Measurements from ENCODE around the gene ARL5B. TPM values are rescaled to one million over a fixed set of nuclear protein-coding genes. Genes with fewer than 3 reads are reported as not detected.

The ARL5B gene
- total and polyA plus RNA-seq, 2 of the 8 experiments (the other 6 are each of a cell fraction or from before 2014, with no cell fraction given) = 8.4 to 52.1 TPM

GRCh38 chr10:18690541-18690940, 31.3 kb downstream of the ARL5B start:
- no peak overlapping the region for H2BK5ac ChIP-seq (ENCODE audit: low read depth, low read length)
- no peak for DNase-seq (ENCODE audit: low read depth in 1 of 2, low spot score in 2 of 2)
- no peak overlapping the region for H3K23ac ChIP-seq (ENCODE audit: insufficient read length)
- H3K36me3 ChIP-seq (ENCODE audit: control insufficient read depth in 2 of 4, insufficient read depth in 4 of 4, low read length in 3 of 4) = no peaks in the 10 kb centered on the region
- FAIRE-seq = no peak
- H3K56ac ChIP-seq (replicated peaks; ENCODE audit: insufficient read length, low read depth, low read length) = no peak overlapping the region
- H4K20me1 ChIP-seq (replicated peaks in 1 of 2; ENCODE audit: control insufficient read depth in 1 of 2, insufficient read depth in 2 of 2, low read length in 2 of 2) = no peaks in the 10 kb centered on the region
- no peak overlapping the region for H2BK15ac ChIP-seq (ENCODE audit: low read length)
- no peaks in the 10 kb centered on the region for H3K27me3 ChIP-seq (replicated peaks in 1 of 4; ENCODE audit: control insufficient read depth in 3 of 4, extremely low read depth in 1 of 4, insufficient read depth in 3 of 4, low read length in 3 of 4)
- H2AK5ac ChIP-seq (ENCODE audit: low read depth, low read length) = no peak overlapping the region
- H3K4me3 ChIP-seq (ENCODE audit: extremely low read depth in 1 of 4, insufficient read depth in 2 of 4, low read depth in 3 of 4, low read length in 4 of 4) = no peak overlapping the region
- CTCF ChIA-PET (ENCODE audit: partially characterized antibody) = interaction anchor here (0.7 to 0.9 kb wide), 2 partner anchors 10 to 1157 kb away, joined by 3 read pairs; no protein-coding TSS in a partner anchor
- 0 out of 7 replicates have a peak, but pooled peaks cover 0 to 2% (median under 1%) of the 10 kb centered on the region in 4 experiments for H3K4me1 ChIP-seq (replicated peaks in 1 of 4; ENCODE audit: control insufficient read depth in 3 of 4, insufficient read depth in 4 of 4, low read length in 3 of 4)
- WGBS, 2 experiments (ENCODE audit: extremely low coverage in 1 of 2, insufficient coverage in 1 of 2, insufficient read length in 1 of 2, insufficient replicate concordance in 2 of 2, low coverage in 1 of 2, low lambda C conversion rate in 2 of 2, missing lambda C conversion rate in 1 of 2) = 87% methylated on average over 6 of the region's 6 CpGs; no CpG with 5 or more reads in 1 of the 2 experiments
- no peaks in the 10 kb centered on the region for H3K23me2 ChIP-seq (ENCODE audit: low read depth, low read length)
- H3K4me2 ChIP-seq (ENCODE audit: insufficient read depth in 1 of 2, low read depth in 2 of 2, low read length in 2 of 2) = no peak overlapping the region
- H2BK12ac ChIP-seq (ENCODE audit: low read depth, low read length) = no peak overlapping the region
- H2BK120ac ChIP-seq (replicated peaks; ENCODE audit: low read depth, low read length) = no peak overlapping the region
- no peak overlapping the region for H3K14ac ChIP-seq (ENCODE audit: insufficient read length)
- no peak overlapping the region for H3K9ac ChIP-seq (replicated peaks in 1 of 4; ENCODE audit: extremely low read depth in 1 of 4, low read depth in 3 of 4, low read length in 3 of 4)
- POLR2A ChIA-PET (ENCODE audit: partially characterized antibody) = no interaction called here
- H2AFZ ChIP-seq (ENCODE audit: low read length) = no peak overlapping the region
- H2BK20ac ChIP-seq (ENCODE audit: low read length) = no peak overlapping the region
- H4K5ac ChIP-seq (ENCODE audit: insufficient read length, low read depth, low read length) = no peak overlapping the region
- H4K91ac ChIP-seq (replicated peaks; ENCODE audit: insufficient read length, low read length) = no peak overlapping the region
- H3K27ac ChIP-seq (ENCODE audit: low read depth, low read length) = no peak overlapping the region
- H3K18ac ChIP-seq (ENCODE audit: extremely low read depth, low read length) = no peak overlapping the region
- H3K79me2 ChIP-seq (ENCODE audit: control insufficient read depth in 1 of 2, insufficient read depth in 2 of 2, low read length in 2 of 2) = no peaks in the 10 kb centered on the region
- H3K9me3 ChIP-seq (ENCODE audit: insufficient read depth in 2 of 2, low read depth in 1 of 2, low read length in 1 of 2) = no peaks in the 10 kb centered on the region
- no peak overlapping the region for H4K8ac ChIP-seq (ENCODE audit: extremely low read depth, insufficient read depth, low read length)
- H3K79me1 ChIP-seq (ENCODE audit: low read depth, low read length) = no peaks in the 10 kb centered on the region
- no peak overlapping the region for H3K4ac ChIP-seq (replicated peaks; ENCODE audit: insufficient read length, low read depth, low read length)
- TF ChIP-seq EGR1 (IDR thresholded peaks at IDR 0.05; ENCODE audit: borderline replicate concordance, low read depth, low read length) (no peak), RAD21 (IDR thresholded peaks at IDR 0.05 in 1 of 2, conservative IDR thresholded peaks at IDR 0.05 in 1 of 2; ENCODE audit: low read depth in 2 of 2, low read length in 2 of 2) (no peak), ZNF274 (IDR thresholded peaks at IDR 0.05; ENCODE audit: borderline replicate concordance, extremely low read depth, low read length) (no peak), TBP (IDR thresholded peaks at IDR 0.05; ENCODE audit: low read depth, low read length) (no peak), E2F6 (IDR thresholded peaks at IDR 0.05) (no peak), YY1 (IDR thresholded peaks at IDR 0.05; ENCODE audit: low read depth, low read length) (no peak), CHD1 (IDR thresholded peaks at IDR 0.05; ENCODE audit: low read depth, low read length) (no peak), TAF1 (IDR thresholded peaks at IDR 0.05; ENCODE audit: low read depth, low read length) (no peak), BRCA1 (IDR thresholded peaks at IDR 0.05; ENCODE audit: low read depth, low read length) (no peak), KDM5A (IDR thresholded peaks at IDR 0.05; ENCODE audit: low read length) (no peak), ATF2 (IDR thresholded peaks at IDR 0.05; ENCODE audit: low read length) (no peak), SRF (IDR thresholded peaks at IDR 0.05; ENCODE audit: low read depth, low read length) (no peak), RXRA (IDR thresholded peaks at IDR 0.05; ENCODE audit: insufficient read depth, low read depth, low read length) (no peak)

Measured in H1 (cell line).